Raji (cell line): ENCODE measurements around the gene PCGF1.

ENCODE experiments used
- POLR2A ChIP-seq: IDR thresholded peaks from 2 replicates; pipeline ENCODE4 v1.6.1; 2011; ENCODE audit warnings: low read depth, low read length, control low read depth; ENCODE audit not compliant: insufficient read depth

The PCGF1 gene

GRCh38 chr2:74507145-74507925 is at the start of gene PCGF1:
Gene PCGF1 (minus strand): TSS chr2:74507695. CDS start chr2:74507668, 27 bp downstream.
- peak; percentile 77 for TF ChIP-seq POLR2A

GRCh38 chr2:74556831-74557370 is 49.4 kb upstream of the PCGF1 start:
- no peak for TF ChIP-seq POLR2A

DNA sequence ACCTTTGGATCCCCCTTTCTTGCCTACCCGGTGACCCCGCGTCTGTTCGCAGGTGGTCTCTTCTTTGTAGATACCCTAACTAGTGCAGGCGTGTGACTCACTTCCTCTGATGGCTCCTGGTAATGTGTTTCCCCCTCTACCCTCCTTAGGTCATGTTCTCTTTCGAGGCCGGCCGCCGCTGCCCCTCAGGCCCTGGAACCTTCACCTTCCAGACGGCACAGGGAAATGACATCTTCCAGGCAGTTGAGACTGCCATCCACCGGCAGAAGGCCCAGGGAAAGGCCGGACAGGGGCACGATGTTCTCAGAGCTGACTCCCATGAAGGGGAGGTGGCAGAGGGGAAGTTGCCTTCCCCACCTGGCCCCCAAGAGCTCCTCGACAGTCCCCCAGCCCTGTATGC is 48.7 kb upstream of the PCGF1 start:
- no peak for TF ChIP-seq POLR2A

- no peak for TF ChIP-seq POLR2A
Observed at GRCh38 chr2:74555610-74556103, 48.2 kb upstream of the PCGF1 start.

- no peak for TF ChIP-seq POLR2A
Observed at GRCh38 chr2:74554820-74555531, 47.5 kb upstream of the PCGF1 start.

DNA sequence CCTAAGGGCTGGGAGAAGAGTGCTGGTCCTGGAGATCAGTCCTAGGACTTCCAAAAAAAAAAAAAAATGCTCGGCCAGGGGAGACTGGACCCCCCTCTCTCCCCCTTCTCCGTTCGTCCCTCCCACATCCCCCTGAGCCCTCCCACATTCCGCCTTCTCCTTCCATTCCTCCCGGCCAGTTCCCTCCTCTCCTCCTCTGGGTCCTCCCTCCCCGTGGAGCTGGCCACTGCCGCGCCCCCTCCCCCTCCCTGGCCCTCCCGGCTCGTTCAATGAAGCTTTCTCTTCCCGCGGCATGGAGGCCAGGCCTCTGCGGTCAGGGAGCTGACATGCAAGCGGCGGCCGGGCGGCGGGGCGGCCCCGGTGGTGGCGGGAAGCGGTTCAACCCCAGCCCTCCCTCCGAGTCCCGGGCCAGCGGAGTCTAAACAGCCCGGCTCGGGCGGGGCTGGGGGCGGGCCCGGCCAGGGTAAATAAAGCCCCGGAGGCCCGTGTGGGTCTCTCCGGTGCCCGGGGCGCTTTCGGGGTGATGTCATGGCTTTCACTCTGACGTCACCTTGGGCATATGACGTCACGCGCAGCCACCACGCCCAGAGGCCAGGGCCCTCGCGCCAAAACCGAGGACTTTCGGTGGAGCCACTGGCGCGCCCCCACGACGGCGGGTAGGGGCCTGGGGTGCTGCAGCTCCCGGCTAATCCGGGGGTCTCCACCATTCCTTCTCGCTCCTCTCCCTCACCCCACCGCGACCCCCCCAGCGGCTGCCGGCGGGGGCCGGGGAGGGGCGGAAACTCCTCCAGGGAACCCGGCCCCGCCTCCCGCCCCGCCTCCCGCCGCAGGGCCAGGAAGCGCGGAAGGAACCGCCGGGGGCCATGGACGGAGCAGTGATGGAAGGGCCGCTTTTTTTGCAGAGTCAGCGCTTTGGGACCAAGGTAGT is 46.7 kb upstream of the PCGF1 start, which contains the start of the genes DOK1 and LOXL3:
DOK1 (plus strand) TSS at position 829 of the 928 bp plus-strand sequence; CDS start at position 864, 35 bp downstream.
LOXL3 (minus strand) TSS at position 51 of the 928 bp plus-strand sequence. CDS start 1,308 bp downstream, outside the sequence.
- TF ChIP-seq POLR2A, result 0 out of 2 replicates have a peak, but pooled peaks have one; percentile 21

DNA sequence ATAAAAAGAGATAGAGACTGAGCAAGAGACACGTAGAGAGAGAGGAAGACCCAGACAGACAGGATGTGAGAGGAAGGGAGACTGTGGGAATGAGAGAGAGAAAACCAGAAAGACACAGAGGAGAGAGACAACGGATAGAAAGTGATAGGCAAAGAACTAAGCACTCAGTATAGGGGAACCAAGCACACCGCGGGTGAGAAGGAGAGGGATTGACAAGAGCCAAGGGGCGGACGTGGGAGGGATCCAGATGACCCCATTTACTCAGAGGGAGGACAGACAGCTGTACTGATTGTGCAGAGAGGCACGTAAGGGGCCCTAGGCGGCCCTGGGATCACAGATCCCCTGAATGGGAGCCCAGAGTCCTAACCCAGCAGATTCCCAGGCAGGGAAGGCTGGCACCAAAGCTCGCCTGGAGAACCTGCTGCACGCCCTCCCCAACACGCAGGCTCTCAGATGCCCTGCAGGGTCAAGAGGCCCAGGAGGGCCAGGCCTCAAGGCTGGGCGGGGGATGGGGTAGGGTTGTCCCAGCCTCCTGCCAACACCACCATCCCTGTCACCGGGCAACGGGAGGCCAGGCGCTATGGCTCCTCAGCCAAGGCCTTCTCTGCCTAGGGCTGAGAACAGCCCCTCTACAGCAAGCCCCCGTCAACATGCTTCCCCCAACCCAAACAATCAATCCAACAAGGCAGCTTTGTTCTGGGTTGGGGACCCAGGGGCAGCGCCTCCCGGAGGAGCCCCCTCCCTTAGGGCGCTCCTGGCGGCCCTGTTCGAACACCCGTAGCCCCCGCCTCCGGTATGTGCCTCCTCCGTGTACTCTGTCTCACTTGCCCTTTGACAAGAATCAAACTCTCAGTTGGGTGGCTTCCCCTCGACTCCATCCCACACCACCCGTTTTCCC is 45.7 kb upstream of the PCGF1 start:
- no peak for TF ChIP-seq POLR2A

GRCh38 chr2:74551942-74552913 is 44.7 kb upstream of the PCGF1 start:
- TF ChIP-seq POLR2A, result no peak

- TF ChIP-seq POLR2A, result no peak
Observed at GRCh38 chr2:74551530-74551929, 44.0 kb upstream of the PCGF1 start.

- TF ChIP-seq POLR2A, result no peak
Observed at GRCh38 chr2:74550231-74550630, 42.7 kb upstream of the PCGF1 start.

GRCh38 chr2:74548900-74549826 is 41.7 kb upstream of the PCGF1 start:
- no peak for TF ChIP-seq POLR2A
